ENCODE measurements around the gene ARHGAP20. TPM values are rescaled to one million over a fixed set of nuclear protein-coding genes. Genes with fewer than 3 reads are reported as not detected.
A peak's percentile ranks its signal among the peaks of the same experiment; 100 is the strongest.

The ARHGAP20 gene
- total and polyA plus RNA-seq, 2 of the 4 experiments (the other 2 are of a cell fraction) = 1.4 to 2.5 TPM

DNA sequence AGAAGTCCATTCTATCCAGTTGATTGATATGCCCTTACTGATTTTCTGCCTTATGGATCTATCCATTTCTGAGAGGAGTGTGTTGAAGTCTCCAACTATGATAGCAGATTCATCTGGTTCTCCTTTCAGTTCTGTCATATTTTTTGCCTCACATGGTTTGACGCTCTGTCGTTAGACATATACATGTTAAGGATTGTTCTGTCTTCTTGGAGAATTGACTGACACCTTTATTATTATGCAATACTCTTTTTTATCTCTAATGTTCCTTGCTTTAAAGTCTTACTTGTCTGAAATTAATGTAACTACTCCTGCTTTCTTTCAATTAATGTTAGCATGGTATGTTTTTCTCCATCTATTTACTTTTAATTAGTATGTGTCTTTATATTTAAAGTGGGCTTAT lies 12.1 kb upstream of the ARHGAP20 start:
- ChIA-PET CTCF (no interaction called here), POLR2A (ENCODE audit: unreplicated experiment) (no interaction called here)
- H3K9me1 ChIP-seq (ENCODE audit: insufficient read depth, low read length) = no peaks in the 10 kb centered on the region
- H2AK5ac ChIP-seq (ENCODE audit: low read depth, low read length) = no peak overlapping the region
- no peak overlapping the region for H2BK15ac ChIP-seq (ENCODE audit: low read depth, low read length)
- H3K14ac ChIP-seq (replicated peaks; ENCODE audit: low read depth, low read length) = no peak overlapping the region
- DNase-seq (no peak), ATAC-seq (ENCODE audit: low read depth) (no peak)
- no peak overlapping the region for H3K18ac ChIP-seq (ENCODE audit: low read depth, low read length)
- H3K9ac ChIP-seq (ENCODE audit: low read depth, low read length) = no peak overlapping the region
- dilution Hi-C loops (cut with HindIII; ENCODE audit: low sequenced_read_pairs, unreplicated experiment) (no loop called here), intact Hi-C loops (cut with micrococcal nuclease) (no loop called here), in situ Hi-C loops (cut with MboI; ENCODE audit: low sequenced_read_pairs) (loop anchor here (25.0 kb wide), 1 partner anchor 262 kb away; no protein-coding TSS in a partner anchor)
- H2AK9ac ChIP-seq (replicated peaks; ENCODE audit: low read depth, low read length, poor library complexity) = no peak overlapping the region
- no peaks in the 10 kb centered on the region for H3K36me3 ChIP-seq (ENCODE audit: control insufficient read depth, insufficient read depth, low read length)
- TF ChIP-seq MAFK (IDR thresholded peaks at IDR 0.05; ENCODE audit: low read depth, low read length) (no peak), CEBPB (IDR thresholded peaks at IDR 0.05; ENCODE audit: low read depth, low read length) (peak; percentile 55; the same call in 1 of the 2 replicates)
- no peak overlapping the region for H3K4me2 ChIP-seq (ENCODE audit: low read depth, low read length)
- H3K9me3 ChIP-seq (ENCODE audit: control insufficient read depth, insufficient read depth, low read length) = no peaks in the 10 kb centered on the region
- WGBS, 2 experiments (ENCODE audit: extremely low coverage in 2 of 2, insufficient read length in 1 of 2) = no CpG with 5 or more reads among the region's 2 CpGs
- no peak overlapping the region for H2BK5ac ChIP-seq (ENCODE audit: low read depth, low read length, poor library complexity, severe bottlenecking)
- H2BK20ac ChIP-seq (ENCODE audit: low read depth, low read length) = no peak overlapping the region
- H4K91ac ChIP-seq (ENCODE audit: insufficient read depth, low read depth, low read length) = no peak overlapping the region
- no peaks in the 10 kb centered on the region for H4K20me1 ChIP-seq (ENCODE audit: insufficient read depth, low read length)
- H4K8ac ChIP-seq (ENCODE audit: low read depth in 2 of 2, low read length in 2 of 2) = no peak overlapping the region
- no peak overlapping the region for H3K4ac ChIP-seq (ENCODE audit: low read depth, low read length)
- H3K4me1 ChIP-seq (ENCODE audit: control insufficient read depth, insufficient read depth, low read length) = no peaks in the 10 kb centered on the region; the same call in 1 of the 2 replicates
- no peak overlapping the region for H3K4me3 ChIP-seq (ENCODE audit: insufficient read depth, low read depth, low read length)
- no peaks in the 10 kb centered on the region for H3K27me3 ChIP-seq (ENCODE audit: control insufficient read depth, insufficient read depth, low read length)
- no peak overlapping the region for H3K56ac ChIP-seq (ENCODE audit: extremely low read depth, insufficient read depth, low read length)
- H3K79me1 ChIP-seq (ENCODE audit: low read depth in 1 of 2, low read length in 2 of 2) = no peaks in the 10 kb centered on the region
- BruUV-seq (replicated peaks) = no TSS peak
- H2AFZ ChIP-seq (replicated peaks; ENCODE audit: low read length, poor library complexity) = no peak overlapping the region
- no peak overlapping the region for H3K27ac ChIP-seq (ENCODE audit: insufficient read depth, low read length)
- no peak overlapping the region for H4K5ac ChIP-seq (ENCODE audit: low read depth, low read length)
- H2BK120ac ChIP-seq (ENCODE audit: low read depth, low read length) = no peak overlapping the region
- no peak overlapping the region for H3K23ac ChIP-seq (ENCODE audit: low read depth, low read length)
